Activated naive CD4-positive, alpha-beta T cell treated with anti-CD3 and anti-CD28 coated beads, Interleukin-2, amount 10 ng/mL, durations not matched to agents 7 days and 5 days (primary cell): ENCODE results near the gene KLC4.
"Not testable (repeated sequence)": the region's sequence is repeated elsewhere in the genome, so short reads cannot be mapped to it uniquely, and the experiment has no call there.

ENCODE experiments used
- CTCF ChIA-PET: fragments of 350-600 bp; sonication (Branson Sonifier 250); formaldehyde crosslinking; loops from one replicate; lab custom pipeline; 2021; ENCODE audit warnings: antibody characterized with exemption; lab: Charles Lee
- DNase-seq: peaks from one replicate; pipeline ENCODE4 v3.0.0-alpha.2; 2020
- H3K27ac Mint-ChIP-seq: one replicate; pipeline ENCODE4 v1.8.0; 2021; ENCODE audit warnings: mild to moderate bottlenecking, moderate library complexity, mixed read lengths
- H3K27me3 Mint-ChIP-seq: one replicate; pipeline ENCODE4 v1.8.0; 2021; ENCODE audit warnings: mild to moderate bottlenecking, mixed read lengths
- H3K36me3 Mint-ChIP-seq: one replicate; pipeline ENCODE4 v1.8.0; 2021; ENCODE audit warnings: mixed read lengths
- H3K4me1 Mint-ChIP-seq: one replicate; pipeline ENCODE4 v1.8.0; 2021; ENCODE audit warnings: mixed read lengths
- H3K4me3 Mint-ChIP-seq: one replicate; pipeline ENCODE4 v1.8.0; 2021; ENCODE audit warnings: mild to moderate bottlenecking, moderate library complexity, mixed read lengths
- H3K9me3 Mint-ChIP-seq: one replicate; pipeline ENCODE4 v1.8.0; 2021; ENCODE audit warnings: mixed read lengths

Gene KLC4

GRCh38 chr6:43021270-43022047, 38.0 kb upstream of the KLC4 start, which contains the start of gene RRP36:
TSS of gene RRP36 (plus strand) at chr6:43021623. CDS start at chr6:43021655, 32 bp downstream.
- peak within 1 kb of the TSS; percentile 93 for H3K27ac Mint-ChIP-seq
- H3K9me3 Mint-ChIP-seq: no peaks in the 10 kb centered on the region
- peak within 1 kb of the TSS; percentile 98 for H3K4me3 Mint-ChIP-seq
- CTCF ChIA-PET: interaction anchor here (3.1 kb wide), 1 partner anchor 121 kb away, joined by 12 read pairs; no protein-coding TSS in a partner anchor
- H3K36me3 Mint-ChIP-seq: peaks cover 46% of the 10 kb centered on the region
- peak; percentile 75 for DNase-seq
- no peaks in the 10 kb centered on the region for H3K27me3 Mint-ChIP-seq
- peaks cover 36% of the 10 kb centered on the region for H3K4me1 Mint-ChIP-seq

DNA sequence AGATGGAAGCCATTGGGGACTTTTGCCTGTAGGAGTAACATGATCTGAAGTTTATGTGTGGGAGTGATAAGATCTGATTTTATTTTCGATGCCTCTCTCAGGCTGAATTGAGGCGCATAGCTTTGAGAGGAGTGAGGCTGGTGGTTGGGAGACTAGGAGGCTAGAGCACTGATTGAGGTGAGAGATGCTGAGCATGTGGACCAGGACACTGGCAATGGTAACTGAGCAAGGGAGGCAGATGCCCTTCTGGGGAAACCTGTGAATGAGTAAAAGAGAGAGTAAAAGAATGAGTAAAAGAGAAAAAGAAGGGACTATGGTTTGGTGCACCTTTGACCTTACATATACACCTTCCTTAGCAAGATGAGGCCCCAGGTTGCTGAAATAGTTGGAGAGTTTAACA, 35.0 kb upstream of the KLC4 start:
- H3K27me3 Mint-ChIP-seq: no peaks in the 10 kb centered on the region
- H3K27ac Mint-ChIP-seq: no peak overlapping the region
- no peaks in the 10 kb centered on the region for H3K9me3 Mint-ChIP-seq
- DNase-seq: no peak
- peaks cover 46% of the 10 kb centered on the region for H3K36me3 Mint-ChIP-seq
- peak overlapping the region; percentile 14 for H3K4me3 Mint-ChIP-seq
- H3K4me1 Mint-ChIP-seq: peaks cover 21% of the 10 kb centered on the region
- CTCF ChIA-PET: interaction anchor here (2.0 kb wide), 1 partner anchor 119 kb away, joined by 11 read pairs; no protein-coding TSS in a partner anchor

DNA sequence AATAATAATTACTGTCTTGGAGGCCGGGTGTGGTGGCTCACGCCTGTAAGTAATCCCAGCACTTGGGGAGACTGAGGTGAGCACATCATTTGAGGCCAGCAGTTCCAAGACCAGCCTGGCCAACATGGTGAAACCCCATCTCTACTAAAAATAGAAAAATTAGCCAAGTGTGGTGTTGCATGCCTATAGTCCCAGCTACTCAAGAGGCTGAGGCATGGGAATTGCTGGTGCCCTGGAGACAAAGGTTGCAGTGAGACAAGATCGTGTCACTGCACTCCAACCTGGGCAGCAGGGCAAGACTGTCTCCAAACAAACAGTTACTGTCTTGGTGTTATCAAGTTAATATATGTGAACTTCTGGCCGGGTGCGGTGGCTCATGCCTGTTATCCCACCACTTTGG, 33.1 kb upstream of the KLC4 start:
- Mint-ChIP-seq H3K27me3 (no peaks in the 10 kb centered on the region), H3K9me3 (no peaks in the 10 kb centered on the region), H3K36me3 (peaks cover 43% of the 10 kb centered on the region), H3K27ac (no peak overlapping the region), H3K4me1 (peaks cover 16% of the 10 kb centered on the region), H3K4me3 (no peak overlapping the region)
- CTCF ChIA-PET: no interaction called here
- DNase-seq: no peak

- no peak overlapping the region for H3K4me3 Mint-ChIP-seq
- peaks cover 4% of the 10 kb centered on the region for H3K4me1 Mint-ChIP-seq
- DNase-seq: no peak
- CTCF ChIA-PET: no interaction called here
- H3K27ac Mint-ChIP-seq: no peak overlapping the region
- H3K9me3 Mint-ChIP-seq: no peaks in the 10 kb centered on the region
- H3K27me3 Mint-ChIP-seq: no peaks in the 10 kb centered on the region
- peaks cover 52% of the 10 kb centered on the region for H3K36me3 Mint-ChIP-seq
These were observed 30.3 kb upstream of the KLC4 start for GRCh38 chr6:43029120-43029519.

GRCh38 chr6:43032326-43032725, 27.1 kb upstream of the KLC4 start:
- H3K4me1 Mint-ChIP-seq: no peaks in the 10 kb centered on the region
- peaks cover 32% of the 10 kb centered on the region for H3K36me3 Mint-ChIP-seq
- no peak overlapping the region for H3K4me3 Mint-ChIP-seq
- no peak overlapping the region for H3K27ac Mint-ChIP-seq
- CTCF ChIA-PET: no interaction called here
- H3K27me3 Mint-ChIP-seq: no peaks in the 10 kb centered on the region
- no peak for DNase-seq
- H3K9me3 Mint-ChIP-seq: no peaks in the 10 kb centered on the region

- Mint-ChIP-seq H3K4me3 (no peak overlapping the region), H3K9me3 (no peaks in the 10 kb centered on the region), H3K27me3 (no peaks in the 10 kb centered on the region), H3K36me3 (peaks cover 33% of the 10 kb centered on the region), H3K4me1 (no peaks in the 10 kb centered on the region), H3K27ac (peak overlapping the region; percentile 2)
- no peak for DNase-seq
- CTCF ChIA-PET: interaction anchor here (0.8 kb wide), 1 partner anchor 22 kb away, joined by 3 read pairs; no protein-coding TSS in a partner anchor
These were observed 25.8 kb upstream of the KLC4 start for GRCh38 chr6:43033496-43034189.

DNA sequence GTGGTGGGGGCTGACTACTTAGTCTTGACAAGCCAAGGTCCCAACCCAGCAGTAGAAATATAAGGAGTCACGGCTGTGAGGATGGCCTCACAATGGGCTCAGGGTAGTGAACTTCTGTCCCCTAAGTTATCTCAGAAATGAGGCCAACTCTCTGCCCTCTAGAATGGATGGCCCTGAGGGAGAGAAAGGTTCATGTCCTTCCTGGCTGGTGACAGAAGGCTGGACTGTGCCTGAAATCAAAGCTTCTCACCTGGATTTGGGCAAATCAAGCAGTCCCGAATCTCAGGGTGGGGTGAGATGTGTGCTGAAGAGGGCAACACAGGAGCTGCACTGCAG, 25.3 kb upstream of the KLC4 start:
- peaks cover 28% of the 10 kb centered on the region for H3K36me3 Mint-ChIP-seq
- H3K4me3 Mint-ChIP-seq: no peak overlapping the region
- no peaks in the 10 kb centered on the region for H3K9me3 Mint-ChIP-seq
- no peaks in the 10 kb centered on the region for H3K4me1 Mint-ChIP-seq
- no peak overlapping the region for H3K27ac Mint-ChIP-seq
- DNase-seq: no peak
- CTCF ChIA-PET: no interaction called here
- H3K27me3 Mint-ChIP-seq: no peaks in the 10 kb centered on the region

DNA sequence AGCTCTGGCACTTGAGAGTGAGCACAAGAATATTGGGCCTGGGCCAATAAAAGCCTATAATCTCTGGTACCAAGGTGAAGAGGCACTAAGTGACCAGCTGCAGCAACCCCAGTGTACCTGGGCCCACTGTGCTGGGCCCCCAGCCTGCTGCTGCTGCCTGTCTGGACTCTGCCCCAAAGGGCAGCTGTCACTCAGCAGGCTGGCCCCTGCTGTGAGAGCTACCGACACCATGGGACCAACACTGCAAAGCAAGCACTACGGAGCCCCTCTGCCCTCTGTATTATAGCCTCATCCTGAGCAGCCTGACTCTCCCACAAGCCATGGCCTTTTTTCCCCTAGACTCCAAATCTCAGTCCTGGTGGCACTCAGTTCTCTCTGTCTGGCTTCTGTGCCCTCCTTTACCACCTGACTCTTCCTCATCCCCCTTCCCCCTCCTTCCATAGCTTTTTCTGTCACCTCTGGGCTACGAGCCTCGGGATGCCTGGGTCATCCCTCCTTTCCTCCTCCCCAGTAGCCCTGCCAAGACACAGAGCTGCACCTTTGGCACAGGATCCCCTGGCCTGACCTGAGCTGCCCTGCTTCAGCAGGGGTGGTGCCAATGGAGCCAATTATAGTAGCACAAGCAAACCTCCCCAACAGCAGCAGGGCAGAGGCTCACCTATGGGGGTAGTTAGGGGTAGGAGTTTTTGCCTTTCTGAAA, 23.8 kb upstream of the KLC4 start:
- CTCF ChIA-PET: no interaction called here
- H3K36me3 Mint-ChIP-seq: peaks cover 21% of the 10 kb centered on the region
- H3K4me3 Mint-ChIP-seq: no peak overlapping the region
- H3K4me1 Mint-ChIP-seq: no peaks in the 10 kb centered on the region
- H3K27me3 Mint-ChIP-seq: no peaks in the 10 kb centered on the region
- no peaks in the 10 kb centered on the region for H3K9me3 Mint-ChIP-seq
- DNase-seq: no peak
- H3K27ac Mint-ChIP-seq: no peak overlapping the region

- no peak for DNase-seq
These were observed 22.7 kb upstream of the KLC4 start for GRCh38 chr6:43036712-43037111.

DNA sequence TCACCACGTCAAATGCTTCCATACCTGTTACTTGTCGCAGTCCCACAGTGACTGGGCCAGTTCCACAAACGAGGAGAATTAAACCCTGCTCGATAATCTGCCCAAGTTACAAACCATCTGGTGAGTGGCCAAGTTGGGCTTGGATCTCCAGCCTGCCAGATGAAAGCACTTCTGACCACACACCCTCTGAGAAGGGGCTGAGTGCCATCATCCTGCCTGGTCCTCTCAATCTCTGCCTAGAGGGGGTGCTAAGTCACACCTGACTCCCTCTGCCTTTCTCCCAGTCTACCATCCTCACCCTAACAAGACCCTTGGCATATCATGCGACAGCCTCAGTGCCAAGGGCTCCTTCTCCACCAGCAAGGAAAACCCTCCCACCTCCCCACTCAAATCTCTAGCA, 22.2 kb upstream of the KLC4 start:
- peaks cover 16% of the 10 kb centered on the region for H3K36me3 Mint-ChIP-seq
- peak overlapping the region; percentile 50 for H3K27ac Mint-ChIP-seq
- H3K27me3 Mint-ChIP-seq: no peaks in the 10 kb centered on the region
- CTCF ChIA-PET: no interaction called here
- no peak for DNase-seq
- H3K9me3 Mint-ChIP-seq: no peaks in the 10 kb centered on the region
- no peak overlapping the region for H3K4me3 Mint-ChIP-seq
- H3K4me1 Mint-ChIP-seq: no peaks in the 10 kb centered on the region

More at GRCh38 chr6:43036712-43037111, 22.7 kb upstream of the KLC4 start:
- H3K27me3 Mint-ChIP-seq: no peaks in the 10 kb centered on the region
- no peaks in the 10 kb centered on the region for H3K9me3 Mint-ChIP-seq
- peaks cover 20% of the 10 kb centered on the region for H3K36me3 Mint-ChIP-seq
- H3K4me3 Mint-ChIP-seq: no peak overlapping the region
- CTCF ChIA-PET: no interaction called here
- no peak overlapping the region for H3K27ac Mint-ChIP-seq
- no peaks in the 10 kb centered on the region for H3K4me1 Mint-ChIP-seq

DNA sequence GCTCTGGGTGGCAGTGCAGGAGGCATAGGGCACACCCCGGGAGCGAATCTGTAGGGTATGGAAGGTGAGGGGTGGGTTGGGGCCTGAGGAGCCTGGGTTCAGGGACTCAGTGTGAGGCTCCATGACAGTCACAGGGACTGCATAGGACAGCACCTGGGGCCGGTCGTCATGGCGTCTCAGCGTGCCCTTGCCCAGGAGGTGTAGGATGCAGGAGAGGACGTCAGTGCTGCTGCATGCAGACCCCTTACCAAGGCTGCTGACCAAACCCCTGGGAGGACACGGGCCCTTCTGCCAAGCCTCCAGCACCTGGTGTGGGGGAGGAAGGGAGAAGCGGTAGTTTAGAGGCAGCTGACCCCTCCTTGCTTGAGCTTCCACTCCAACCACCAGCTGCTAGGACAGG, 21.7 kb upstream of the KLC4 start:
- Mint-ChIP-seq H3K27ac (no peak overlapping the region), H3K4me1 (no peaks in the 10 kb centered on the region), H3K9me3 (no peaks in the 10 kb centered on the region), H3K27me3 (no peaks in the 10 kb centered on the region), H3K4me3 (no peak overlapping the region), H3K36me3 (peaks cover 18% of the 10 kb centered on the region)
- no peak for DNase-seq
- CTCF ChIA-PET: no interaction called here

DNA sequence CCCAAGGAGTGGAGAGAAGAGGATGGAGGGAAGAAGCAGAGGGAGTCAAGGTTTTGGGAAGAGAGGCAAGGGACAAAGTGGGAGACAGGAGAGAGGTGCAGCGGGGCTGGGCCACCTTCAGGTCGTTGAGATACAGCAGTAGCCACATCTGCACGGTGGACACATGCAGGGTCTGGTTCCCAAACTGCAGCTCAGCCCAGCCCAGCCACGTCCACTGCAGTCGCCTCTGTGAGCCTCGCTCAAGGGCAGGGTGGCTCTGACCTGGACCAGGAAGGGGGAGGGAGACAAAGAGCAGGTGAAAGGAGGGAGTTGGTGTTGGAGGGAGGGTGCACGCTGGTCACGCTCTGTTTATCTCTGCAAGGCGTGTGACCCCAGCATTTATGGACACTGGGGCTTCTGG, 20.7 kb upstream of the KLC4 start:
- no peaks in the 10 kb centered on the region for H3K4me1 Mint-ChIP-seq
- peaks cover 13% of the 10 kb centered on the region for H3K36me3 Mint-ChIP-seq
- no peak overlapping the region for H3K4me3 Mint-ChIP-seq
- H3K27ac Mint-ChIP-seq: no peak overlapping the region
- H3K27me3 Mint-ChIP-seq: no peaks in the 10 kb centered on the region
- DNase-seq: no peak
- no peaks in the 10 kb centered on the region for H3K9me3 Mint-ChIP-seq
- CTCF ChIA-PET: no interaction called here

DNA sequence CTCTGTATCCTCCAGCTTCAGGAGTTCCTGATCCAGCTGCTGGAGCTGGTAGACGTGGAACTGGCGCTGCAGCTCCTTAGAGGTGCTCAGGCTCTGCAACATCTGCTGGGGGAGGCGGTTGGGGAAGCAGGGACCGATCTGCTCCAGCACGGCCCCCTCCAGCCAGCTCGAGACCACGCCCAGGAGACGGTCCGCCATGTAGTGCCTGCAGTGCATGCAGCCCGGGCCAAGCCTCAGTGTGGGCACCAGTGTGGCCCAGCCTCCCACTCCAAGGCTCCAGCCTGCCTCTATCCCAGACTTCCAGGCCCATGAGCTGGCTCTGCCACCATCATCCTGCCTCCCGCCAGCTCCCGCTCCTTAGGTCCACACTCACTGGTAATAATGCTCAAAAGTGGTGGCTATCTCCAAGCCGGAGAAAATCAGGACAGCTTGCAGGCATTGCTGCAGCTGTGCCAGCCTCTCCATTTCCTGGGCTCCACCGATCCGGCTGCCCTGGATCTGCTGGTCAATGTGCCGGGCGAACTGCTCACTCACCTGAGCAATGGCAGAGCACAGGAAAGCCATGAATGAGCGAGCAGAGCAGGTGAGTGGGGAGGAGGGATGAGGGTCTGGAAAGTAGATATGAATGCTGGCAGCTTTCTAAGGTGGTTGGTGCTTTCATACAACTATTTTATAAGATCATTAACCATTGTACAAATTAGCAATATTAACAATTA, 18.7 kb upstream of the KLC4 start:
- Mint-ChIP-seq H3K36me3 (peaks cover 13% of the 10 kb centered on the region), H3K4me1 (no peaks in the 10 kb centered on the region), H3K4me3 (no peak overlapping the region), H3K9me3 (no peaks in the 10 kb centered on the region), H3K27ac (no peak overlapping the region), H3K27me3 (no peaks in the 10 kb centered on the region)
- CTCF ChIA-PET: interaction anchor here (0.6 kb wide), 1 partner anchor 129 kb away, joined by 4 read pairs; no protein-coding TSS in a partner anchor
- DNase-seq: no peak

DNA sequence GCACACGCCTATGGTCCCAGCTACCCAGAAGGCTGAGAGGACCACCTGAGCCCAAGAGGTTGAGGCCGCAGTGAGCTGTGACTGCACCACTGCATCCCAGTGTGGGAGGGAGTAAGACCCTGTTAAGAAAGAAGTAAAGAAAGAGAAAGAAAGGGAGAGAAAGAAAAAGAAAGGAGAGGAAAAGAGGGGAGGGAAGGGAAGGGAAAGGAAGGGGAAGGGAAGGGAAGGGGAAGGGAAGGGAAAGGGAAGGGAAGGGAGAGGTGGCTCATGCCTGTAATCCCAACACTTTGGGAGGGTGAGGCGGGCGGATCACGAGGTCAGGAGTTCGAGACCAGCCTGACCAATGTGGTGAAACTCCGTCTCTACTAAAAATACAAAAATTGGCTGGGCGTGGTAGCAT, 18.0 kb upstream of the KLC4 start:
- DNase-seq, CTCF ChIA-PET, H3K4me3 Mint-ChIP-seq, H3K4me1 Mint-ChIP-seq, H3K27ac Mint-ChIP-seq, H3K27me3 Mint-ChIP-seq, H3K9me3 Mint-ChIP-seq: not testable (repeated sequence)
- peaks cover 17% of the 10 kb centered on the region for H3K36me3 Mint-ChIP-seq
